ENCODE results near the gene NFATC3.
"Not testable (repeated sequence)": the region's sequence is repeated elsewhere in the genome, so short reads cannot be mapped to it uniquely, and the experiment has no call there.

The NFATC3 gene

GRCh38 chr16:68116256-68116867 is 31.2 kb downstream of the NFATC3 start:
- DNase-seq (ENCODE audit: low read depth) = no peak

GRCh38 chr16:68117884-68118283 is 32.7 kb downstream of the NFATC3 start:
- no peak for DNase-seq (ENCODE audit: low read depth)

GRCh38 chr16:68118954-68119353 is 33.8 kb downstream of the NFATC3 start:
- not testable (repeated sequence) for DNase-seq (ENCODE audit: low read depth)

- not testable (repeated sequence) for DNase-seq (ENCODE audit: low read depth)
Observed at GRCh38 chr16:68120496-68120895, 35.3 kb downstream of the NFATC3 start.

GRCh38 chr16:68126395-68126794 is 41.2 kb downstream of the NFATC3 start:
- DNase-seq (ENCODE audit: low read depth) = no peak

GRCh38 chr16:68128577-68129305 is 43.6 kb downstream of the NFATC3 start:
- no peak for DNase-seq (ENCODE audit: low read depth)

GRCh38 chr16:68130520-68130919 is 45.4 kb downstream of the NFATC3 start:
- no peak for DNase-seq (ENCODE audit: low read depth)

GRCh38 chr16:68131813-68132706 is 46.9 kb downstream of the NFATC3 start:
- DNase-seq (ENCODE audit: low read depth) = no peak

- not testable (repeated sequence) for DNase-seq (ENCODE audit: low read depth)
Observed at GRCh38 chr16:68133000-68133399, 47.8 kb downstream of the NFATC3 start.

GRCh38 chr16:68134644-68135043 is 49.5 kb downstream of the NFATC3 start:
- no peak for DNase-seq (ENCODE audit: low read depth)

- DNase-seq (ENCODE audit: low read depth) = no peak
Observed at GRCh38 chr16:68136515-68136914, 51.3 kb downstream of the NFATC3 start.

- DNase-seq (ENCODE audit: low read depth) = no peak
Observed at GRCh38 chr16:68144008-68144407, 58.8 kb downstream of the NFATC3 start.

GRCh38 chr16:68146585-68146984 is 61.4 kb downstream of the NFATC3 start:
- no peak for DNase-seq (ENCODE audit: low read depth)

GRCh38 chr16:68147444-68147843 is 62.3 kb downstream of the NFATC3 start:
- no peak for DNase-seq (ENCODE audit: low read depth)

- DNase-seq (ENCODE audit: low read depth) = no peak
Observed at GRCh38 chr16:68149596-68149995, 64.4 kb downstream of the NFATC3 start.

- no peak for DNase-seq (ENCODE audit: low read depth)
Observed at GRCh38 chr16:68155425-68155824, 70.3 kb downstream of the NFATC3 start.

- DNase-seq (ENCODE audit: low read depth) = no peak
Observed at GRCh38 chr16:68162413-68162812, 77.2 kb downstream of the NFATC3 start.

- DNase-seq (ENCODE audit: low read depth) = not testable (repeated sequence)
Observed at GRCh38 chr16:68163275-68163674, 78.1 kb downstream of the NFATC3 start.

GRCh38 chr16:68166264-68166663 is 81.1 kb downstream of the NFATC3 start:
- no peak for DNase-seq (ENCODE audit: low read depth)

- no peak for DNase-seq (ENCODE audit: low read depth)
Observed at GRCh38 chr16:68179196-68179795, 94.1 kb downstream of the NFATC3 start.

- DNase-seq (ENCODE audit: low read depth) = no peak
Observed at GRCh38 chr16:68179855-68180254, 94.7 kb downstream of the NFATC3 start.

GRCh38 chr16:68183046-68183445 is 97.9 kb downstream of the NFATC3 start:
- no peak for DNase-seq (ENCODE audit: low read depth)
